ENCODE data around the gene TCTN1. TPM values are rescaled to one million over a fixed set of nuclear protein-coding genes. Genes with fewer than 3 reads are reported as not detected.

The TCTN1 gene
- total and polyA plus RNA-seq, 2 of the 4 experiments (the other 2 are of a cell fraction), result 11.7 to 18.8 TPM

DNA sequence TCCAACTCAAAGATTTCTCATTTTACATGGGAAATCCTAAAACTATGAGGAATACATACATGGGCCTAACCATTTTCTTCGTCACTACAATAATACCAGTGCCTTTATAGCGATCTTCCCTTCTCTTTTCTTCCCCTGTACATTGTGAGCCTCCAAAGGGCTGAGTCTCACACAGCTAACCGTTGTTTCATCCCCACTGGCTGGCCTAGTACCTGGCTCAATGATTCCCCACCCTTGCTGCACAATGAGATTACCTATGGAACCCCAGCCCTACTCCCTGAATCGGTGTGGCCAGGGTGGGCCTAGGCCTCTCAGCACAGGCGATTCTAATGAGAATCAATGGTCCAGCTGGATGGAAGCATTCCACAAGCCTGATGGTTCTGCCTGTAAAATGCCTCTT, 46.9 kb upstream of the TCTN1 start:
- H3K4me1 ChIP-seq (ENCODE audit: control insufficient read depth, insufficient read depth, low read length), result no peaks in the 10 kb centered on the region; the same call in none of the 2 replicates
- peaks cover 27% of the 10 kb centered on the region for H4K20me1 ChIP-seq (ENCODE audit: insufficient read depth, low read length)
- no peak overlapping the region for H4K5ac ChIP-seq (ENCODE audit: low read depth, low read length)
- H3K23ac ChIP-seq (ENCODE audit: low read depth, low read length), result no peak overlapping the region
- no peak overlapping the region for H2BK120ac ChIP-seq (ENCODE audit: low read depth, low read length)
- DNase-seq (no peak), ATAC-seq (ENCODE audit: low read depth) (no peak)
- TF ChIP-seq BHLHE40 (IDR thresholded peaks at IDR 0.05; ENCODE audit: low read depth, low read length) (no peak), RAD21 (IDR thresholded peaks at IDR 0.05; ENCODE audit: low read length) (no peak), MAFK (IDR thresholded peaks at IDR 0.05; ENCODE audit: low read depth, low read length) (no peak), MAZ (IDR thresholded peaks at IDR 0.05; ENCODE audit: borderline replicate concordance, low read depth, low read length) (no peak), CTCF (conservative IDR thresholded peaks at IDR 0.05; ENCODE audit: low read depth, low read length) (no peak), SMC3 (IDR thresholded peaks at IDR 0.05; ENCODE audit: low read depth, low read length) (no peak), POLR2A (IDR thresholded peaks at IDR 0.05; ENCODE audit: low read depth, low read length) (no peak), FOS (IDR thresholded peaks at IDR 0.05; ENCODE audit: low read depth, low read length) (no peak), CEBPB (IDR thresholded peaks at IDR 0.05; ENCODE audit: low read depth, low read length) (no peak), RFX5 (IDR thresholded peaks at IDR 0.05; ENCODE audit: low read depth, low read length) (no peak), CHD1 (IDR thresholded peaks at IDR 0.05; ENCODE audit: low read depth, low read length) (no peak), MXI1 (IDR thresholded peaks at IDR 0.05; ENCODE audit: borderline replicate concordance, low read depth, low read length) (no peak), RCOR1 (IDR thresholded peaks at IDR 0.05; ENCODE audit: insufficient replicate concordance, low read length) (no peak), NFE2L2 (IDR thresholded peaks at IDR 0.05; ENCODE audit: low read depth, low read length) (no peak)
- TF ChIP-seq, protein P1, sequence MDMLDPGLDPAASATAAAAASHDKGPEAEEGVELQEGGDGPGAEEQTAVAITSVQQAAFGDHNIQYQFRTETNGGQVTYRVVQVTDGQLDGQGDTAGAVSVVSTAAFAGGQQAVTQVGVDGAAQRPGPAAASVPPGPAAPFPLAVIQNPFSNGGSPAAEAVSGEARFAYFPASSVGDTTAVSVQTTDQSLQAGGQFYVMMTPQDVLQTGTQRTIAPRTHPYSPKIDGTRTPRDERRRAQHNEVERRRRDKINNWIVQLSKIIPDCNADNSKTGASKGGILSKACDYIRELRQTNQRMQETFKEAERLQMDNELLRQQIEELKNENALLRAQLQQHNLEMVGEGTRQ (IDR thresholded peaks at IDR 0.05; ENCODE audit: low read depth, low read length), result no peak
- TF ChIP-seq, protein P2, sequence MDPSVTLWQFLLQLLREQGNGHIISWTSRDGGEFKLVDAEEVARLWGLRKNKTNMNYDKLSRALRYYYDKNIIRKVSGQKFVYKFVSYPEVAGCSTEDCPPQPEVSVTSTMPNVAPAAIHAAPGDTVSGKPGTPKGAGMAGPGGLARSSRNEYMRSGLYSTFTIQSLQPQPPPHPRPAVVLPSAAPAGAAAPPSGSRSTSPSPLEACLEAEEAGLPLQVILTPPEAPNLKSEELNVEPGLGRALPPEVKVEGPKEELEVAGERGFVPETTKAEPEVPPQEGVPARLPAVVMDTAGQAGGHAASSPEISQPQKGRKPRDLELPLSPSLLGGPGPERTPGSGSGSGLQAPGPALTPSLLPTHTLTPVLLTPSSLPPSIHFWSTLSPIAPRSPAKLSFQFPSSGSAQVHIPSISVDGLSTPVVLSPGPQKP (IDR thresholded peaks at IDR 0.05; ENCODE audit: borderline replicate concordance, low read depth, low read length), result no peak
- H3K56ac ChIP-seq (ENCODE audit: extremely low read depth, insufficient read depth, low read length), result no peak overlapping the region
- intact Hi-C loops (cut with micrococcal nuclease) (no loop called here), in situ Hi-C loops (cut with MboI; ENCODE audit: low sequenced_read_pairs) (no loop called here), dilution Hi-C loops (cut with HindIII; ENCODE audit: low sequenced_read_pairs, unreplicated experiment) (no loop called here)
- H3K4ac ChIP-seq (ENCODE audit: low read depth, low read length), result no peak overlapping the region
- H3K9me1 ChIP-seq (ENCODE audit: insufficient read depth, low read length), result peaks cover 3% of the 10 kb centered on the region; the same call in 1 of the 2 replicates
- no peak overlapping the region for H2AK9ac ChIP-seq (replicated peaks; ENCODE audit: low read depth, low read length, poor library complexity)
- no peaks in the 10 kb centered on the region for H3K27me3 ChIP-seq (ENCODE audit: control insufficient read depth, insufficient read depth, low read length)
- H3K18ac ChIP-seq (ENCODE audit: low read depth, low read length), result no peak overlapping the region
- H3K4me3 ChIP-seq (ENCODE audit: insufficient read depth, low read depth, low read length), result no peak overlapping the region
- POLR2A ChIA-PET (ENCODE audit: unreplicated experiment), result no interaction called here
- H2BK20ac ChIP-seq (ENCODE audit: low read depth, low read length), result no peak overlapping the region
- H4K91ac ChIP-seq (ENCODE audit: insufficient read depth, low read depth, low read length), result no peak overlapping the region
- BruUV-seq (replicated peaks), result no TSS peak
- no peak overlapping the region for H2BK5ac ChIP-seq (ENCODE audit: low read depth, low read length, poor library complexity, severe bottlenecking)
- H2AFZ ChIP-seq (replicated peaks; ENCODE audit: low read length, poor library complexity), result no peak overlapping the region
- peaks cover 5% of the 10 kb centered on the region for H3K9me3 ChIP-seq (ENCODE audit: control insufficient read depth, insufficient read depth, low read length)
- no peak overlapping the region for H2BK15ac ChIP-seq (ENCODE audit: low read depth, low read length)
- 0 out of 2 replicates have a peak, but pooled peaks cover 1% of the 10 kb centered on the region for H3K36me3 ChIP-seq (ENCODE audit: control insufficient read depth, insufficient read depth, low read length)
- no peak overlapping the region for H3K9ac ChIP-seq (ENCODE audit: low read depth, low read length)
- H3K4me2 ChIP-seq (ENCODE audit: low read depth, low read length), result no peak overlapping the region
- CTCF ChIA-PET, result interaction anchor here (0.5 kb wide), 1 partner anchor 96 kb away, joined by 3 read pairs; no protein-coding TSS in a partner anchor
- H2AK5ac ChIP-seq (ENCODE audit: low read depth, low read length), result no peak overlapping the region
- H3K27ac ChIP-seq (ENCODE audit: insufficient read depth, low read length), result no peak overlapping the region
- no peak overlapping the region for H4K8ac ChIP-seq (ENCODE audit: low read depth in 2 of 2, low read length in 2 of 2)
- no peak overlapping the region for H3K14ac ChIP-seq (replicated peaks; ENCODE audit: low read depth, low read length)
- WGBS, 2 experiments (ENCODE audit: extremely low coverage in 2 of 2, insufficient read length in 1 of 2), result 90% methylated on average over 2 of the region's 5 CpGs; no CpG with 5 or more reads in 1 of the 2 experiments
- H3K79me1 ChIP-seq (ENCODE audit: low read depth in 1 of 2, low read length in 2 of 2), result peaks cover 24 to 60% of the 10 kb centered on the region in 2 experiments

Data from IMR-90 (cell line).